WTC11 (cell line): ENCODE data around the gene ASTN1. TPM values are rescaled to one million over a fixed set of nuclear protein-coding genes. Genes with fewer than 3 reads are reported as not detected.

Source experiments
- ATAC-seq: fragments of 200-7000 bp; cut with Tn5 transposase; 2 replicates; pipeline ENCODE4 v1.10.0; 2021; ENCODE audit warnings: mild to moderate bottlenecking, moderate library complexity
- CTCF ChIA-PET: fragments of 300-600 bp; sonication (Branson Sonifier 250); formaldehyde crosslinking; loops from one replicate; lab custom pipeline; 2021; ENCODE audit warnings: antibody characterized with exemption; lab: Charles Lee
- POLR2A ChIA-PET: fragments of 350-600 bp; sonication (Branson Sonifier 250); formaldehyde crosslinking; loops from one replicate; lab custom pipeline; 2021; ENCODE audit warnings: antibody characterized with exemption; lab: Charles Lee
- DNase-seq: peaks from one replicate; pipeline ENCODE4 v3.0.0; 2021; ENCODE audit warnings: low spot score
- H3K27ac Mint-ChIP-seq: 2 replicates; pipeline ENCODE4 v1.8.0; 2021; ENCODE audit warnings: mixed read lengths
- H3K27me3 Mint-ChIP-seq: 2 replicates; pipeline ENCODE4 v1.8.0; 2021; ENCODE audit warnings: low read depth, mild to moderate bottlenecking, moderate library complexity, mixed read lengths
- H3K36me3 Mint-ChIP-seq: 2 replicates; pipeline ENCODE4 v1.8.0; 2021; ENCODE audit warnings: mixed read lengths
- H3K4me1 Mint-ChIP-seq: 2 replicates; pipeline ENCODE4 v1.8.0; 2022; ENCODE audit warnings: mixed read lengths
- H3K4me3 Mint-ChIP-seq: 2 replicates; pipeline ENCODE4 v1.8.0; 2021; ENCODE audit warnings: mild to moderate bottlenecking, moderate library complexity, mixed read lengths
- H3K9me3 Mint-ChIP-seq: 2 replicates; pipeline ENCODE4 v1.8.0; 2021; ENCODE audit warnings: mixed read lengths
- ATF2 ChIP-seq: sonication (generic); formaldehyde crosslinking; IDR thresholded peaks from 2 replicates; pipeline ENCODE4 v1.8.1; 2022; ENCODE audit warnings: low read depth, missing genetic modification reagents, borderline replicate concordance
- E2F1 ChIP-seq: sonication (generic); formaldehyde crosslinking; IDR thresholded peaks from 2 replicates; pipeline ENCODE4 v1.8.0; 2022; ENCODE audit warnings: mild to moderate bottlenecking, missing genetic modification reagents
- EMX1 ChIP-seq: fragments of 250-450 bp; sonication (Bioruptor Pico); IDR thresholded peaks from 2 replicates; pipeline ENCODE4 v1.8.0; 2021; ENCODE audit warnings: mild to moderate bottlenecking
- FOXJ3 ChIP-seq: sonication (generic); formaldehyde crosslinking; IDR thresholded peaks from 2 replicates; pipeline ENCODE4 v1.9.0; 2021; ENCODE audit warnings: missing genetic modification reagents, mild to moderate bottlenecking, borderline replicate concordance
- GTF2I ChIP-seq: fragments of 250-450 bp; sonication (Bioruptor Pico); conservative IDR thresholded peaks from 2 replicates; pipeline ENCODE4 v1.4.0; 2021; ENCODE audit warnings: mild to moderate bottlenecking
- KAT7 ChIP-seq: sonication (generic); formaldehyde crosslinking; IDR thresholded peaks from 2 replicates; pipeline ENCODE4 v1.8.1; 2023; ENCODE audit warnings: missing genetic modification reagents, mild to moderate bottlenecking, borderline replicate concordance
- MXD4 ChIP-seq: fragments of 250-450 bp; sonication (Bioruptor Pico); IDR thresholded peaks from 2 replicates; pipeline ENCODE4 v1.8.0; 2021; ENCODE audit warnings: mild to moderate bottlenecking, moderate library complexity, borderline replicate concordance
- OVOL2 ChIP-seq: fragments of 250-450 bp; sonication (Bioruptor Pico); IDR thresholded peaks from 2 replicates; pipeline ENCODE4 v1.9.0; 2021; ENCODE audit warnings: mild to moderate bottlenecking, borderline replicate concordance
- RORB ChIP-seq: fragments of 250-450 bp; sonication (Bioruptor Pico); IDR thresholded peaks from 2 replicates; pipeline ENCODE4 v1.9.0; 2021; ENCODE audit warnings: mild to moderate bottlenecking
- SOX15 ChIP-seq: fragments of 250-450 bp; sonication (Bioruptor Pico); IDR thresholded peaks from 2 replicates; pipeline ENCODE4 v1.9.0; 2021; ENCODE audit warnings: mild to moderate bottlenecking
- TCF7 ChIP-seq: sonication (generic); formaldehyde crosslinking; IDR thresholded peaks from 2 replicates; pipeline ENCODE4 v1.8.0; 2022; ENCODE audit warnings: mild to moderate bottlenecking, low read depth, missing genetic modification reagents, moderate library complexity
- TEAD4 ChIP-seq: sonication (generic); formaldehyde crosslinking; IDR thresholded peaks from 2 replicates; pipeline ENCODE4 v1.8.0; 2022; ENCODE audit warnings: mild to moderate bottlenecking, missing genetic modification reagents
- ZBTB43 ChIP-seq: sonication (generic); formaldehyde crosslinking; IDR thresholded peaks from 2 replicates; pipeline ENCODE4 v1.8.1; 2023; ENCODE audit warnings: mild to moderate bottlenecking, missing genetic modification reagents
- ZNF263 ChIP-seq: sonication (generic); formaldehyde crosslinking; IDR thresholded peaks from 2 replicates; pipeline ENCODE4 v1.8.1; 2022; ENCODE audit warnings: low read depth, mild to moderate bottlenecking, moderate library complexity, missing genetic modification reagents
- ZNF281 ChIP-seq: sonication (generic); formaldehyde crosslinking; IDR thresholded peaks from 2 replicates; pipeline ENCODE4 v1.8.0; 2023; ENCODE audit warnings: mild to moderate bottlenecking, missing genetic modification reagents
- ZNF396 ChIP-seq: fragments of 250-450 bp; sonication (Bioruptor Pico); IDR thresholded peaks from 2 replicates; pipeline ENCODE4 v1.8.0; 2021; ENCODE audit warnings: mild to moderate bottlenecking, moderate library complexity, borderline replicate concordance
- ZNF416 ChIP-seq: fragments of 250-450 bp; sonication (Bioruptor Pico); IDR thresholded peaks from 2 replicates; pipeline ENCODE4 v1.9.0; 2021; ENCODE audit warnings: mild to moderate bottlenecking, inconsistent platforms
- ZNF425 ChIP-seq: fragments of 250-450 bp; sonication (Bioruptor Pico); conservative IDR thresholded peaks from 2 replicates; pipeline ENCODE4 v1.9.0; 2021; ENCODE audit warnings: mild to moderate bottlenecking
- ZNF512 ChIP-seq: sonication (generic); formaldehyde crosslinking; IDR thresholded peaks from 2 replicates; pipeline ENCODE4 v1.8.1; 2022; ENCODE audit warnings: missing genetic modification reagents, borderline replicate concordance
- total RNA-seq: library from RNA; stranded (reverse); gene quantifications from 3 replicates; pipeline ENCODE4 v1.2.3, GENCODE V29; 2021

Gene ASTN1
- total RNA-seq, 1 experiment from 2014 or later, result 3.4 TPM

GRCh38 chr1:176944606-176945005 lies 219.9 kb downstream of the ASTN1 start:
- ChIA-PET CTCF (interaction anchor here (0.8 to 3.9 kb wide), 3 partner anchors 47 to 237 kb away, joined by 3 to 21 read pairs (median 3); partner anchors contain the start of gene ASTN1), POLR2A (no interaction called here)
- no peak overlapping the region for H3K4me3 Mint-ChIP-seq
- TF ChIP-seq TCF7 (no peak), ZNF396 (CRISPR knock-in tag) (no peak), SOX15 (no peak), KAT7 (CRISPR knock-in tag) (no peak), FOXJ3 (CRISPR knock-in tag) (no peak), ZBTB43 (CRISPR knock-in tag) (no peak), EMX1 (no peak), ATF2 (no peak), ZNF263 (CRISPR knock-in tag) (no peak)
- DNase-seq (no peak), ATAC-seq (no peak)
- peaks cover 13% of the 10 kb centered on the region for H3K9me3 Mint-ChIP-seq
- H3K27ac Mint-ChIP-seq, result no peak overlapping the region
- H3K27me3 Mint-ChIP-seq, result no peaks in the 10 kb centered on the region
- peaks cover 11% of the 10 kb centered on the region for H3K36me3 Mint-ChIP-seq
- peaks cover 31% of the 10 kb centered on the region for H3K4me1 Mint-ChIP-seq

- no peak for DNase-seq
- ChIA-PET CTCF (interaction anchor here (0.8 to 1.0 kb wide), 3 partner anchors 46 to 238 kb away, joined by 3 read pairs; partner anchors contain the start of gene ASTN1), POLR2A (no interaction called here)
- Mint-ChIP-seq H3K9me3 (peaks cover 18% of the 10 kb centered on the region), H3K27ac (no peak overlapping the region), H3K27me3 (no peaks in the 10 kb centered on the region), H3K4me3 (no peak overlapping the region)
- TF ChIP-seq ATF2, result no peak
- no peak for TF ChIP-seq ZNF512 (CRISPR knock-in tag)
- TF ChIP-seq OVOL2 (CRISPR knock-in tag), result no peak
- TF ChIP-seq ZNF416, result no peak
- TF ChIP-seq, all 79 proteins: peak for 0
- H3K4me1 Mint-ChIP-seq, result peaks cover 22% of the 10 kb centered on the region
- H3K36me3 Mint-ChIP-seq, result peaks cover 11% of the 10 kb centered on the region
- no peak for ATAC-seq
Observed at GRCh38 chr1:176943783-176944182, 220.7 kb downstream of the ASTN1 start.

- Mint-ChIP-seq H3K27ac (no peak overlapping the region), H3K27me3 (no peaks in the 10 kb centered on the region), H3K4me3 (no peak overlapping the region), H3K9me3 (peaks cover 18% of the 10 kb centered on the region), H3K36me3 (peaks cover 11% of the 10 kb centered on the region), H3K4me1 (peaks cover 20% of the 10 kb centered on the region)
- no peak for DNase-seq
- ChIA-PET CTCF (interaction anchor here (1.1 to 3.1 kb wide), 2 partner anchors 44 to 240 kb away, joined by 5 to 13 read pairs; no protein-coding TSS in a partner anchor), POLR2A (no interaction called here)
- no peak for ATAC-seq
- TF ChIP-seq TEAD4 (no peak), MXD4 (CRISPR knock-in tag) (no peak), TCF7 (no peak), RORB (CRISPR knock-in tag) (no peak), ZNF281 (CRISPR knock-in tag) (no peak), ZNF425 (CRISPR knock-in tag) (no peak), KAT7 (CRISPR knock-in tag) (no peak), E2F1 (CRISPR knock-in tag) (no peak), GTF2I (CRISPR knock-in tag) (no peak)
Observed at GRCh38 chr1:176942346-176942745, 222.2 kb downstream of the ASTN1 start.
